HCT116 (cell line): Measurements from ENCODE around the gene ZNF202. TPM values are rescaled to one million over a fixed set of nuclear protein-coding genes. Genes with fewer than 3 reads are reported as not detected.

ENCODE experiments used
- ATAC-seq: fragments of 200-7000 bp; cut with Tn5 transposase; 2 replicates; pipeline ENCODE4 v1.9.1; 2020; ENCODE audit warnings: mild to moderate bottlenecking, moderate library complexity
- BruUV-seq: library from RNA; stranded (reverse); fragments of 400-500 nt; replicated peaks from 2 replicates; lab custom pipeline; 2021; lab: Mats Ljungman, UMichigan
- CTCF ChIA-PET: fragments of 300-600 bp; sonication (Branson Sonifier 250); formaldehyde crosslinking; loops from one replicate; lab custom pipeline; 2021; ENCODE audit warnings: antibody characterized with exemption; lab: Charles Lee
- POLR2A ChIA-PET: fragments of 300-600, 350-600 bp; sonication (Branson Sonifier 250); formaldehyde crosslinking; loops from one replicate; lab custom pipeline; 2021; ENCODE audit warnings: antibody characterized with exemption; lab: Charles Lee
- RAD21 ChIA-PET, 2 experiments: fragments of 300-600 bp; sonication (Branson Sonifier 250); formaldehyde crosslinking; loops; one replicate each; lab custom pipeline; 2023; ENCODE audit warnings: low total read pairs in 2 of 2; ENCODE audit not compliant: uncharacterized antibody in 2 of 2, unreplicated experiment in 2 of 2, low non-redundant PET in 1 of 2; lab: Charles Lee
- DNase-seq: peaks from one replicate; pipeline ENCODE4 v3.0.0-alpha.2; 2010; ENCODE audit warnings: low read depth, low spot score
- H2AFZ ChIP-seq: fragments of 200-600 bp; shearing (Covaris generic), sonication (generic); 2 replicates; pipeline ENCODE4 v1.6.1; 2017; ENCODE audit warnings: low read depth, mixed run types, mixed read lengths, antibody characterized with exemption, low read length; ENCODE audit not compliant: poor library complexity, severe bottlenecking
- H3K27ac ChIP-seq: 2 replicates; pipeline ENCODE4 v1.5.1; 2012; ENCODE audit warnings: low read depth, low read length
- H3K27me3 ChIP-seq: fragments of 200-600 bp; sonication (generic); 2 replicates; pipeline ENCODE4 v1.6.1; 2016; ENCODE audit warnings: mixed run types, low read length, mixed read lengths; ENCODE audit not compliant: insufficient read depth
- H3K36me3 ChIP-seq, 2 experiments: fragments of 200-500 bp in 1 of 2; fragments of 200-600 bp in 1 of 2; sonication (Bioruptor generic) in 1 of 2; sonication (generic) in 1 of 2; 2 replicates each; pipeline versions ENCODE4 v1.5.1 to v1.6.1; 2014 to 2016; ENCODE audit warnings: low read length in 2 of 2, inconsistent platforms in 1 of 2, mixed read lengths in 1 of 2, mixed run types in 1 of 2; ENCODE audit not compliant: insufficient read depth in 2 of 2, control insufficient read depth in 1 of 2
- H3K4me1 ChIP-seq, 2 experiments: fragments of 200-600 bp in 1 of 2; sonication (generic) in 1 of 2; 2 replicates each; pipeline versions ENCODE4 v1.5.1 to v1.6.1; 2012 to 2017; ENCODE audit warnings: low read length in 2 of 2, inconsistent platforms in 1 of 2, mild to moderate bottlenecking in 1 of 2, mixed read lengths in 1 of 2, mixed run types in 1 of 2, moderate library complexity in 1 of 2; ENCODE audit not compliant: insufficient read depth in 2 of 2, control insufficient read depth in 1 of 2
- H3K4me2 ChIP-seq: fragments of 200-600 bp; sonication (generic); 2 replicates; pipeline ENCODE4 v1.6.1; 2017; ENCODE audit warnings: mixed run types, low read length, mixed read lengths
- H3K4me3 ChIP-seq, 2 experiments: fragments of 200-600 bp in 1 of 2; sonication (generic) in 1 of 2; replicated peaks in 1 of 2; 2 replicates each; pipeline ENCODE4 v1.5.1; 2011 to 2016; ENCODE audit warnings: low read length in 2 of 2, control low read depth in 1 of 2, low read depth in 1 of 2, mild to moderate bottlenecking in 1 of 2, mixed read lengths in 1 of 2, mixed run types in 1 of 2
- H3K79me2 ChIP-seq: fragments of 200-600 bp; sonication (generic); 2 replicates; pipeline ENCODE4 v1.6.1; 2017; ENCODE audit warnings: mild to moderate bottlenecking, mixed run types, low read length, moderate library complexity, mixed read lengths; ENCODE audit not compliant: insufficient read depth
- H3K9ac ChIP-seq: fragments of 200-600 bp; sonication (generic); 2 replicates; pipeline ENCODE4 v1.6.1; 2016; ENCODE audit warnings: low read length, mixed read lengths
- H3K9me2 ChIP-seq: fragments of 200-600 bp; sonication (generic), shearing (Covaris generic); 2 replicates; pipeline ENCODE4 v1.6.1; 2017; ENCODE audit warnings: mixed run types, mild to moderate bottlenecking, moderate library complexity; ENCODE audit not compliant: insufficient read depth
- H3K9me3 ChIP-seq, 2 experiments: fragments of 200-500 bp in 1 of 2; fragments of 200-600 bp in 1 of 2; sonication (Bioruptor generic) in 1 of 2; sonication (generic) in 1 of 2; 2 replicates each; pipeline ENCODE4 v1.6.1; 2014 to 2017; ENCODE audit warnings: low read length in 2 of 2, mixed read lengths in 2 of 2, inconsistent platforms in 1 of 2, low read depth in 1 of 2, mild to moderate bottlenecking in 1 of 2, mixed run types in 1 of 2, moderate library complexity in 1 of 2; ENCODE audit not compliant: control insufficient read depth in 1 of 2, insufficient read depth in 1 of 2
- H4K20me1 ChIP-seq: fragments of 200-600 bp; sonication (generic), shearing (Covaris generic); 2 replicates; pipeline ENCODE4 v1.6.1; 2017; ENCODE audit warnings: mixed run types, mild to moderate bottlenecking, moderate library complexity; ENCODE audit not compliant: insufficient read depth
- CBX3 ChIP-seq: IDR thresholded peaks from 2 replicates; pipeline ENCODE4 v1.6.1; 2012; ENCODE audit warnings: low read depth
- CEBPB ChIP-seq: IDR thresholded peaks from 2 replicates; pipeline ENCODE4 v1.6.1; 2012; ENCODE audit warnings: low read depth
- ELF1 ChIP-seq: IDR thresholded peaks from 2 replicates; pipeline ENCODE4 v1.6.1; 2012; ENCODE audit warnings: low read depth, borderline replicate concordance
- EZH2phosphoT487 ChIP-seq: fragments of 200-600 bp; IDR thresholded peaks from 2 replicates; pipeline ENCODE4 v1.6.1; 2018; ENCODE audit warnings: antibody characterized with exemption, borderline replicate concordance
- FOSL1 ChIP-seq: IDR thresholded peaks from 2 replicates; pipeline ENCODE4 v1.6.1; 2012; ENCODE audit warnings: low read depth
- JUND ChIP-seq: IDR thresholded peaks from 2 replicates; pipeline ENCODE4 v1.6.1; 2012
- POLR2A ChIP-seq: IDR thresholded peaks from 2 replicates; pipeline ENCODE4 v1.7.0; 2011; ENCODE audit warnings: borderline replicate concordance; ENCODE audit not compliant: insufficient read depth, insufficient read length; ENCODE audit errors: extremely low read depth
- POLR2AphosphoS5 ChIP-seq: IDR thresholded peaks from 2 replicates; pipeline ENCODE4 v1.6.1; 2011; ENCODE audit warnings: mild to moderate bottlenecking, low read depth, low read length, moderate library complexity
- SIN3A ChIP-seq: IDR thresholded peaks from 2 replicates; pipeline ENCODE4 v1.6.1; 2012; ENCODE audit warnings: low read depth
- SP1 ChIP-seq: IDR thresholded peaks from 2 replicates; pipeline ENCODE4 v1.6.1; 2012; ENCODE audit warnings: low read depth
- SRF ChIP-seq: IDR thresholded peaks from 2 replicates; pipeline ENCODE4 v1.6.1; 2012; ENCODE audit warnings: low read depth
- TCF7L2 ChIP-seq: IDR thresholded peaks from 2 replicates; pipeline ENCODE4 v1.7.0; 2011; ENCODE audit warnings: borderline replicate concordance, inconsistent platforms; ENCODE audit not compliant: insufficient read depth, insufficient read length; ENCODE audit errors: extremely low read depth
- ZFX ChIP-seq: fragments of 450-650 bp; IDR thresholded peaks from 2 replicates; pipeline ENCODE4 v1.6.1; 2017
- intact Hi-C: fragments of 100-400 bp; cut with micrococcal nuclease; formaldehyde crosslinking; loops from 2 replicates; pipeline ENCODE4 v1.10.0; 2022
- total RNA-seq: library from RNA; stranded (reverse); gene quantifications from one replicate; pipeline ENCODE4 v1.2.1, GENCODE V29; 2021; ENCODE audit not compliant: unreplicated experiment
- TF ChIP-seq, protein P1 (sequence below): IDR thresholded peaks from 2 replicates; pipeline ENCODE4 v1.6.1; 2011; ENCODE audit warnings: mild to moderate bottlenecking, low read length, moderate library complexity; ENCODE audit not compliant: insufficient replicate concordance; ENCODE audit errors: extremely low read depth
- TF ChIP-seq, protein P2 (sequence below): IDR thresholded peaks from 2 replicates; pipeline ENCODE4 v1.6.1; 2012; ENCODE audit warnings: low read depth
- TF ChIP-seq, protein P3 (sequence below), 3 experiments: fragments of 200-600 bp in 1 of 3; sonication (generic) in 1 of 3; IDR thresholded peaks in 2 of 3; conservative IDR thresholded peaks in 1 of 3; 2 replicates each; pipeline ENCODE4 v1.5.1; 2012 to 2017; ENCODE audit warnings: low read depth in 2 of 3, low read length in 2 of 3, antibody characterized with exemption in 1 of 3, borderline replicate concordance in 1 of 3, control low read depth in 1 of 3, mild to moderate bottlenecking in 1 of 3, mixed read lengths in 1 of 3, mixed run types in 1 of 3, moderate library complexity in 1 of 3; ENCODE audit not compliant: insufficient read depth in 1 of 3
- TF ChIP-seq, protein P4 (sequence below): IDR thresholded peaks from 2 replicates; pipeline ENCODE4 v1.6.1; 2012

Gene ZNF202
- total RNA-seq, 1 experiment from 2014 or later, result 16.9 TPM

DNA sequence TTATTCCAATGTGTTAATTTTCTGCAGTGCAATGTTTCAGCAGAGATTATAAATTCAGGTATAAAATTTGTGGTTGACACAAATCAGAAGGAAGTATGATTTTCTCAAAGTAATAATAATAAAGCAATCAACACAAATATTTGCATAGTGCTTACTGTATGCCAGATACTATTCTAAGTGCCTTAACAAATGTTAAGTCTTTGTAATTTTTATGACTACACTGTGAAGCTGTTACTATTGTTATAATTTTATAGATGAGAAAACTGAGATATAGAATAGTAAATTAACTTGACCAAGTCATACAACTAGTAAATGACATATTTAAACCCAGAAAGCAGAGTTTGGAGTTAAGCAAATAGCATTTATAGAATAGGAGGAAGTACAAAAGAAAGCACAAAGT is 29.3 kb upstream of the ZNF202 start (continued):
- TF ChIP-seq FOSL1, result no peak

DNA sequence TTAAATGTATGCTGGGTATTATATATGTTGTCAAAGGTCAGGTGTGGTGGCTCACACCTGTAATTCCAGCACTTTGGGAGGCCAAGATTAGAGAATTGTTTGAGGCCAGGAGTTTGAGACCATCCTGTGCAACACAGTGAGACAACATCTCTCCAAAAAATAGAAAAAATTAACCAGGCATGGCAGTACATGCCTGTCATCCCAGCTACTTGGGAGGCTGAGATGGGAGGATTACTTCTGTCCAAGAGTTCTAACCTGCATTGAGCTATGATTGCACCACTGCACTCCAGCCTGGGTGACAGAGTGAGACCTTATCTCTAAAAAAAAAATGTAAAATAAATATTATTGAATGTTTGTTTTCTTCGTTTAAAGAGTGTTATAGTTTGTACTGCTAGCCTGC is 24.1 kb upstream of the ZNF202 start:
- no peak overlapping the region for H3K4me2 ChIP-seq
- no peaks in the 10 kb centered on the region for H3K36me3 ChIP-seq
- RAD21 ChIA-PET, result no interaction called here
- no peaks in the 10 kb centered on the region for H3K9me2 ChIP-seq
- H2AFZ ChIP-seq, result no peak overlapping the region
- CTCF ChIA-PET, result interaction anchor here (0.7 kb wide), 1 partner anchor 71 kb away, joined by 3 read pairs; no protein-coding TSS in a partner anchor
- H4K20me1 ChIP-seq, result no peaks in the 10 kb centered on the region
- POLR2A ChIA-PET, result no interaction called here
- no peaks in the 10 kb centered on the region for H3K79me2 ChIP-seq
- H3K27ac ChIP-seq, result no peak overlapping the region
- BruUV-seq, result no TSS peak
- no peaks in the 10 kb centered on the region; a peak in 1 of 4 replicates for H3K9me3 ChIP-seq
- no peaks in the 10 kb centered on the region for H3K27me3 ChIP-seq
- TF ChIP-seq, protein P1, sequence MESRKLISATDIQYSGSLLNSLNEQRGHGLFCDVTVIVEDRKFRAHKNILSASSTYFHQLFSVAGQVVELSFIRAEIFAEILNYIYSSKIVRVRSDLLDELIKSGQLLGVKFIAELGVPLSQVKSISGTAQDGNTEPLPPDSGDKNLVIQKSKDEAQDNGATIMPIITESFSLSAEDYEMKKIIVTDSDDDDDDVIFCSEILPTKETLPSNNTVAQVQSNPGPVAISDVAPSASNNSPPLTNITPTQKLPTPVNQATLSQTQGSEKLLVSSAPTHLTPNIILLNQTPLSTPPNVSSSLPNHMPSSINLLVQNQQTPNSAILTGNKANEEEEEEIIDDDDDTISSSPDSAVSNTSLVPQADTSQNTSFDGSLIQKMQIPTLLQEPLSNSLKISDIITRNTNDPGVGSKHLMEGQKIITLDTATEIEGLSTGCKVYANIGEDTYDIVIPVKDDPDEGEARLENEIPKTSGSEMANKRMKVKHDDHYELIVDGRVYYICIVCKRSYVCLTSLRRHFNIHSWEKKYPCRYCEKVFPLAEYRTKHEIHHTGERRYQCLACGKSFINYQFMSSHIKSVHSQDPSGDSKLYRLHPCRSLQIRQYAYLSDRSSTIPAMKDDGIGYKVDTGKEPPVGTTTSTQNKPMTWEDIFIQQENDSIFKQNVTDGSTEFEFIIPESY, result no peak
- TF ChIP-seq, protein P2, sequence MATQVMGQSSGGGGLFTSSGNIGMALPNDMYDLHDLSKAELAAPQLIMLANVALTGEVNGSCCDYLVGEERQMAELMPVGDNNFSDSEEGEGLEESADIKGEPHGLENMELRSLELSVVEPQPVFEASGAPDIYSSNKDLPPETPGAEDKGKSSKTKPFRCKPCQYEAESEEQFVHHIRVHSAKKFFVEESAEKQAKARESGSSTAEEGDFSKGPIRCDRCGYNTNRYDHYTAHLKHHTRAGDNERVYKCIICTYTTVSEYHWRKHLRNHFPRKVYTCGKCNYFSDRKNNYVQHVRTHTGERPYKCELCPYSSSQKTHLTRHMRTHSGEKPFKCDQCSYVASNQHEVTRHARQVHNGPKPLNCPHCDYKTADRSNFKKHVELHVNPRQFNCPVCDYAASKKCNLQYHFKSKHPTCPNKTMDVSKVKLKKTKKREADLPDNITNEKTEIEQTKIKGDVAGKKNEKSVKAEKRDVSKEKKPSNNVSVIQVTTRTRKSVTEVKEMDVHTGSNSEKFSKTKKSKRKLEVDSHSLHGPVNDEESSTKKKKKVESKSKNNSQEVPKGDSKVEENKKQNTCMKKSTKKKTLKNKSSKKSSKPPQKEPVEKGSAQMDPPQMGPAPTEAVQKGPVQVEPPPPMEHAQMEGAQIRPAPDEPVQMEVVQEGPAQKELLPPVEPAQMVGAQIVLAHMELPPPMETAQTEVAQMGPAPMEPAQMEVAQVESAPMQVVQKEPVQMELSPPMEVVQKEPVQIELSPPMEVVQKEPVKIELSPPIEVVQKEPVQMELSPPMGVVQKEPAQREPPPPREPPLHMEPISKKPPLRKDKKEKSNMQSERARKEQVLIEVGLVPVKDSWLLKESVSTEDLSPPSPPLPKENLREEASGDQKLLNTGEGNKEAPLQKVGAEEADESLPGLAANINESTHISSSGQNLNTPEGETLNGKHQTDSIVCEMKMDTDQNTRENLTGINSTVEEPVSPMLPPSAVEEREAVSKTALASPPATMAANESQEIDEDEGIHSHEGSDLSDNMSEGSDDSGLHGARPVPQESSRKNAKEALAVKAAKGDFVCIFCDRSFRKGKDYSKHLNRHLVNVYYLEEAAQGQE, result no peak
- TF ChIP-seq POLR2AphosphoS5 (no peak), FOSL1 (no peak), TCF7L2 (no peak), SP1 (no peak), POLR2A (no peak), CEBPB (no peak), CBX3 (no peak), ZFX (no peak), ELF1 (no peak), SRF (no peak), EZH2phosphoT487 (no peak), SIN3A (no peak), JUND (no peak)
- TF ChIP-seq, protein P3, sequence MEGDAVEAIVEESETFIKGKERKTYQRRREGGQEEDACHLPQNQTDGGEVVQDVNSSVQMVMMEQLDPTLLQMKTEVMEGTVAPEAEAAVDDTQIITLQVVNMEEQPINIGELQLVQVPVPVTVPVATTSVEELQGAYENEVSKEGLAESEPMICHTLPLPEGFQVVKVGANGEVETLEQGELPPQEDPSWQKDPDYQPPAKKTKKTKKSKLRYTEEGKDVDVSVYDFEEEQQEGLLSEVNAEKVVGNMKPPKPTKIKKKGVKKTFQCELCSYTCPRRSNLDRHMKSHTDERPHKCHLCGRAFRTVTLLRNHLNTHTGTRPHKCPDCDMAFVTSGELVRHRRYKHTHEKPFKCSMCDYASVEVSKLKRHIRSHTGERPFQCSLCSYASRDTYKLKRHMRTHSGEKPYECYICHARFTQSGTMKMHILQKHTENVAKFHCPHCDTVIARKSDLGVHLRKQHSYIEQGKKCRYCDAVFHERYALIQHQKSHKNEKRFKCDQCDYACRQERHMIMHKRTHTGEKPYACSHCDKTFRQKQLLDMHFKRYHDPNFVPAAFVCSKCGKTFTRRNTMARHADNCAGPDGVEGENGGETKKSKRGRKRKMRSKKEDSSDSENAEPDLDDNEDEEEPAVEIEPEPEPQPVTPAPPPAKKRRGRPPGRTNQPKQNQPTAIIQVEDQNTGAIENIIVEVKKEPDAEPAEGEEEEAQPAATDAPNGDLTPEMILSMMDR (IDR thresholded peaks at IDR 0.05 in 2 of 3, conservative IDR thresholded peaks at IDR 0.05 in 1 of 3; ENCODE audit: borderline replicate concordance in 1 of 3, insufficient read depth in 1 of 3, low read depth in 2 of 3, low read length in 2 of 3), result no peak
- TF ChIP-seq, protein P4, sequence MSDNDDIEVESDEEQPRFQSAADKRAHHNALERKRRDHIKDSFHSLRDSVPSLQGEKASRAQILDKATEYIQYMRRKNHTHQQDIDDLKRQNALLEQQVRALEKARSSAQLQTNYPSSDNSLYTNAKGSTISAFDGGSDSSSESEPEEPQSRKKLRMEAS, result no peak
- intact Hi-C loops, result no loop called here
- no peak overlapping the region for H3K9ac ChIP-seq
- no peak for ATAC-seq
- DNase-seq, result no peak
- no peak overlapping the region for H3K4me3 ChIP-seq
- no peaks in the 10 kb centered on the region for H3K4me1 ChIP-seq
